Neural cell (in vitro differentiated cells): ENCODE data around the gene CUX1.

Source experiments
- CTCF ChIP-seq: fragments of 450-650 bp; IDR thresholded peaks from 2 replicates; pipeline ENCODE4 v1.5.1; 2014; ENCODE audit warnings: antibody characterized with exemption, mild to moderate bottlenecking, moderate library complexity; ENCODE audit not compliant: poor library complexity, severe bottlenecking
- EP300 ChIP-seq: fragments of 450-650 bp; conservative IDR thresholded peaks from 2 replicates; pipeline ENCODE4 v1.6.1; 2014; ENCODE audit warnings: antibody characterized with exemption, mild to moderate bottlenecking, moderate library complexity; ENCODE audit not compliant: poor library complexity, severe bottlenecking
- EZH2 ChIP-seq: fragments of 200-600, 300-800 bp; shearing (Covaris generic), sonication (generic); IDR thresholded peaks from 2 replicates; pipeline ENCODE4 v1.6.1; 2014; ENCODE audit warnings: antibody characterized with exemption, low read length, borderline replicate concordance, mild to moderate bottlenecking; ENCODE audit not compliant: insufficient read depth, poor library complexity, severe bottlenecking
- POLR2AphosphoS5 ChIP-seq: IDR thresholded peaks from 2 replicates; pipeline ENCODE4 v1.6.1; 2012
- REST ChIP-seq: IDR thresholded peaks from 2 replicates; pipeline ENCODE4 v1.6.1; 2012; ENCODE audit warnings: borderline replicate concordance
- SMC3 ChIP-seq: fragments of 450-650 bp; conservative IDR thresholded peaks from 2 replicates; pipeline ENCODE4 v1.6.1; 2014; ENCODE audit warnings: antibody characterized with exemption, mild to moderate bottlenecking, moderate library complexity; ENCODE audit not compliant: poor library complexity

- TF ChIP-seq EP300 (no peak), CTCF (no peak), EZH2 (no peak), SMC3 (no peak), REST (no peak), POLR2AphosphoS5 (no peak)
These were observed 103.6 kb downstream of the CUX1 start for GRCh38 chr7:101921061-101921460.
